Breast epithelium (tissue), 4 donors: ENCODE measurements around the gene TECTA. TPM values are rescaled to one million over a fixed set of nuclear protein-coding genes. Genes with fewer than 3 reads are reported as not detected.

Source experiments
- DNase-seq, 2 donors: peaks; one replicate each; pipeline ENCODE4 v3.0.0-alpha.2; 2019; ENCODE audit warnings: low spot score in 2 of 2
- H3K27ac ChIP-seq, 2 donors: fragments of 200-600 bp; sonication (generic) in 1 of 2; one replicate each; pipeline ENCODE4 v1.5.1; 2016 to 2019; ENCODE audit warnings: mild to moderate bottlenecking in 1 of 2
- H3K27me3 ChIP-seq, 2 donors: fragments of 200-600 bp; sonication (generic) in 1 of 2; one replicate each; pipeline versions ENCODE4 v1.5.1 to v1.6.0; 2017 to 2019; ENCODE audit warnings: control low read depth in 1 of 2, mild to moderate bottlenecking in 1 of 2
- H3K36me3 ChIP-seq: fragments of 200-600 bp; one replicate; pipeline ENCODE4 v1.5.1; 2019
- H3K4me1 ChIP-seq, 2 donors: fragments of 200-600 bp; sonication (generic); one replicate each; pipeline ENCODE4 v1.5.1; 2016 to 2019; ENCODE audit warnings: control low read depth in 1 of 2
- H3K4me3 ChIP-seq, 3 donors: fragments of 200-600 bp; sonication (generic); 1 replicate in 2 of 3; 2 replicates in 1 of 3; pipeline ENCODE4 v1.5.1; 2016 to 2019; ENCODE audit warnings: mild to moderate bottlenecking in 3 of 3, moderate library complexity in 2 of 3
- H3K9me3 ChIP-seq, 2 donors: fragments of 200-600 bp; sonication (generic) in 1 of 2; one replicate each; pipeline ENCODE4 v1.5.1; 2016 to 2019; ENCODE audit warnings: control low read depth in 1 of 2
- CTCF ChIP-seq, 3 donors: fragments of 450-650 bp; IDR thresholded peaks; one replicate each; pipeline ENCODE4 v1.5.1; 2016 to 2017; ENCODE audit warnings: antibody characterized with exemption in 3 of 3, mild to moderate bottlenecking in 3 of 3, moderate library complexity in 3 of 3
- POLR2A ChIP-seq: fragments of 450-650 bp; IDR thresholded peaks from one replicate; pipeline ENCODE4 v1.6.1; 2016; ENCODE audit warnings: antibody characterized with exemption, mild to moderate bottlenecking, moderate library complexity
- POLR2AphosphoS5 ChIP-seq, 3 donors: sonication (generic); formaldehyde crosslinking; IDR thresholded peaks; one replicate each; pipeline ENCODE4 v1.6.1; 2017; ENCODE audit warnings: antibody characterized with exemption in 3 of 3
- intact Hi-C: fragments of 100-400 bp; cut with DNase I; formaldehyde crosslinking; loops from one replicate; pipeline ENCODE4 v1.15.1; 2023; ENCODE audit warnings: low total_unique reads
- total RNA-seq, 3 donors: library from RNA; depleted of rRNA; stranded (reverse); fragments of >200 nt; gene quantifications; one replicate each; pipeline ENCODE4 v1.1.0, GENCODE V29; 2016

The TECTA gene
- total RNA-seq, 3 donors from 2014 or later: 0.64 to 1.3 (median 0.88) TPM

DNA sequence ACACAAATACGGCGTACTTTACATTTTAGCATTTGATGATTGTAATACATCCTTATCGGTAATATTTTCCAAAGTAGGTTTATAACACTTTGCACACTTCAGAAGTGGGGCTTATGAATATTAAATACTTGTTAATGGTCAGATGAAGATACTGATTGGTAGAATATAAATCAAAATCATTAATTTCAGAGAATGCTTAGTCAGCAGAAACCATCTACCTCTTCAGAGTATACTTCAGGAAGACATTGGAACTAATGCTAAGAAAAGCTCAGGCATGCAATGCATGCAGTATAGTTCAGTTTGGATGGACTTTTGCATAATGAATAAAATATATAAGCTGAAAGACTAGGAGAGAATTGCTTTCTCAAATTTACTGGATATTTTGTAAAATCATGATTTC, 19.7 kb upstream of the TECTA start:
- TF ChIP-seq CTCF (IDR thresholded peaks at IDR 0.05): no peak
- TF ChIP-seq POLR2A: no peak
- no peak for TF ChIP-seq POLR2AphosphoS5 (IDR thresholded peaks at IDR 0.05)
- no peak for DNase-seq
- intact Hi-C loops: loop anchor here (2.0 kb wide), 1 partner anchor 39 kb away; no protein-coding TSS in a partner anchor
- Histone ChIP-seq H3K27ac (no peak overlapping the region), H3K27me3 (no peaks in the 10 kb centered on the region), H3K4me3 (no peak overlapping the region), H3K9me3 (no peaks in the 10 kb centered on the region), H3K4me1 (no peaks in the 10 kb centered on the region), H3K36me3 (no peaks in the 10 kb centered on the region)

GRCh38 chr11:121082219-121082618, 18.8 kb upstream of the TECTA start:
- Histone ChIP-seq H3K36me3 (no peaks in the 10 kb centered on the region), H3K9me3 (no peaks in the 10 kb centered on the region), H3K4me1 (no peaks in the 10 kb centered on the region), H3K27me3 (no peaks in the 10 kb centered on the region), H3K27ac (no peak overlapping the region), H3K4me3 (no peak overlapping the region)
- intact Hi-C loops: no loop called here
- no peak for TF ChIP-seq POLR2AphosphoS5 (IDR thresholded peaks at IDR 0.05)
- no peak for TF ChIP-seq CTCF (IDR thresholded peaks at IDR 0.05)
- no peak for TF ChIP-seq POLR2A
- DNase-seq: no peak

DNA sequence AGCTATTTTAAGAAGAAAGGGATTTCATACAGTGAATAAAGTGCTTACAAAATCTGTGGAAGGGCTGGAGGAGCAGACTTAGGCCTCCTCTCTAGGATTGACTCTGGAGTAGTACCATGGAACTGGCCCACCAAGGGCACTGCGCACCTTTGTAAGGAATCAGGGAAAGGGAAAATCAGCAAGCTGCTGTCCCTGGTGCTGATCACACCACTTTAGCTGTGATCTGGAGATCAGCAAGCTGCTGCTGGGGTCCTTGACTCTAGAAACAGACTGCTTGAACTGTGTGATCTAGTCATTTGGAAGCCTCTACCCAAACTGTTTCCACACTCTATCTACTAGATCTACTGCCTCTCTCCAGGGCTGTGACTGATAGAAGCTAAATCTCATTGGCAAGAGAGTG, 18.4 kb upstream of the TECTA start:
- TF ChIP-seq CTCF (IDR thresholded peaks at IDR 0.05) (no peak), POLR2AphosphoS5 (IDR thresholded peaks at IDR 0.05) (no peak), POLR2A (no peak)

GRCh38 chr11:121086866-121087265, 14.2 kb upstream of the TECTA start:
- H3K27me3 ChIP-seq: no peaks in the 10 kb centered on the region
- no peaks in the 10 kb centered on the region for H3K9me3 ChIP-seq
- DNase-seq: no peak
- TF ChIP-seq POLR2AphosphoS5 (IDR thresholded peaks at IDR 0.05) (no peak), POLR2A (no peak)
- intact Hi-C loops: no loop called here
- no peaks in the 10 kb centered on the region for H3K36me3 ChIP-seq
- no peak overlapping the region for H3K27ac ChIP-seq
- H3K4me3 ChIP-seq: no peak overlapping the region
- H3K4me1 ChIP-seq: no peaks in the 10 kb centered on the region

More for the DNA sequence above, 18.4 kb upstream of the TECTA start:
- no peaks in the 10 kb centered on the region for H3K9me3 ChIP-seq
- H3K36me3 ChIP-seq: no peaks in the 10 kb centered on the region
- H3K27me3 ChIP-seq: no peaks in the 10 kb centered on the region
- DNase-seq: no peak
- H3K4me3 ChIP-seq: no peak overlapping the region
- H3K27ac ChIP-seq: no peak overlapping the region
- intact Hi-C loops: no loop called here
- H3K4me1 ChIP-seq: no peaks in the 10 kb centered on the region

- Histone ChIP-seq H3K4me1 (no peaks in the 10 kb centered on the region), H3K27ac (no peak overlapping the region), H3K27me3 (no peaks in the 10 kb centered on the region), H3K4me3 (no peak overlapping the region), H3K9me3 (no peaks in the 10 kb centered on the region), H3K36me3 (no peaks in the 10 kb centered on the region)
- no peak for DNase-seq
- intact Hi-C loops: no loop called here
- no peak for TF ChIP-seq POLR2AphosphoS5 (IDR thresholded peaks at IDR 0.05)
- TF ChIP-seq POLR2A: no peak
- TF ChIP-seq CTCF (IDR thresholded peaks at IDR 0.05): no peak
Observed at GRCh38 chr11:121089566-121089965, 11.5 kb upstream of the TECTA start.
